Memory B cell (primary cell): ENCODE results near the gene ARL16.
A peak's percentile ranks its signal among the peaks of the same experiment; 100 is the strongest.

Experiments used
- ATAC-seq: fragments of 150-1000 bp; cut with Tn5 transposase; 2 replicates; pipeline ENCODE4 v1.10.0; 2021; ENCODE audit warnings: low read depth, mild to moderate bottlenecking, moderate library complexity
- DNase-seq, 2 donors: peaks; one replicate each; pipeline ENCODE4 v3.0.0; 2022; ENCODE audit warnings: low spot score in 2 of 2
- H3K27ac Mint-ChIP-seq: one replicate; pipeline ENCODE4 v1.8.0; 2022; ENCODE audit warnings: mild to moderate bottlenecking, moderate library complexity, mixed read lengths
- H3K27me3 Mint-ChIP-seq: one replicate; pipeline ENCODE4 v1.8.0; 2022; ENCODE audit warnings: mixed read lengths
- H3K36me3 Mint-ChIP-seq: one replicate; pipeline ENCODE4 v1.8.0; 2022; ENCODE audit warnings: mild to moderate bottlenecking, mixed read lengths
- H3K4me1 Mint-ChIP-seq: one replicate; pipeline ENCODE4 v1.8.0; 2022; ENCODE audit warnings: mixed read lengths
- H3K4me3 Mint-ChIP-seq: one replicate; pipeline ENCODE4 v1.8.0; 2022; ENCODE audit warnings: mild to moderate bottlenecking, moderate library complexity, mixed read lengths
- H3K9me3 Mint-ChIP-seq: one replicate; pipeline ENCODE4 v1.8.0; 2022; ENCODE audit warnings: mixed read lengths

ARL16 gene

DNA sequence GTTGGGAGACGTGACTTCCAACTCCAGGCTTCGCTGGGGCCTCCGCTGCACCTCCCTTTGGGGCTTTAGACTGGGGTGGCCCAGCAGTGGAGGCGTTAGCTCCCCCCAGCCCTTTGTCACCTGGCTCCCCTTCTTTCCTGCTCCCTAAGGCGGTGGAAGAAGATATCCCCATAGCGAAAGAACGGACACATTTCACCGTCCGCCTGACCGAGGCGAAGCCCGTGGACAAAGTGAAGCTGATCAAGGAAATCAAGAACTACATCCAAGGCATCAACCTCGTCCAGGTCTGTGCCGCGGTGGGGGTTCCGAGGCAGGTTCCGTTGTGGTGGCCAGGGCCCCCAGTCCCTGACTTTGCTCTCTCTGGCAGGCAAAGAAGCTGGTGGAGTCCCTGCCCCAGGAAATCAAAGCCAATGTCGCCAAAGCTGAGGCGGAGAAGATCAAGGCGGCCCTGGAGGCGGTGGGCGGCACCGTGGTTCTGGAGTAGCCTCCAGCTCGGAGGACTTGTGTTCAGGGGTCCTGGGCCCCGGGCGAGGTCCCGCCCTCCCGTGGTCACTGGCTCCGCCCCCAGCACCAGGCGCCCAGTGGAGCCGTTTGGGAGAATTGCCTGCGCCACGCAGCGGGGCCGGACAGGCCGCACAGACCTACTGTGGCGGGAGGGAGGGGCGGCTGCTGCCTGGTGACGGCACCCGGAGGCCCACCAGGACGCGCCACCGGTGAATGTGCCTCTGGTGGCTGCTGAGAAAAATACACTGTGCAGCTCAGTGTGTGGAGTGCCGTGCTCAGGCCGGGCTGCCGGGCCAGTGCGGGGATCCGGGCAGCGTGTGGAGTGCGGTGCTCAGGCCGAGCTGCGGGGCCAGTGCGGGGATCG is 23.4 kb upstream of the ARL16 start:
- ATAC-seq: no peak
- Mint-ChIP-seq H3K4me3 (no peak overlapping the region), H3K27ac (no peak overlapping the region), H3K9me3 (no peaks in the 10 kb centered on the region), H3K36me3 (peaks cover 11% of the 10 kb centered on the region), H3K27me3 (no peaks in the 10 kb centered on the region), H3K4me1 (peaks cover 10% of the 10 kb centered on the region)
- DNase-seq: no peak

DNA sequence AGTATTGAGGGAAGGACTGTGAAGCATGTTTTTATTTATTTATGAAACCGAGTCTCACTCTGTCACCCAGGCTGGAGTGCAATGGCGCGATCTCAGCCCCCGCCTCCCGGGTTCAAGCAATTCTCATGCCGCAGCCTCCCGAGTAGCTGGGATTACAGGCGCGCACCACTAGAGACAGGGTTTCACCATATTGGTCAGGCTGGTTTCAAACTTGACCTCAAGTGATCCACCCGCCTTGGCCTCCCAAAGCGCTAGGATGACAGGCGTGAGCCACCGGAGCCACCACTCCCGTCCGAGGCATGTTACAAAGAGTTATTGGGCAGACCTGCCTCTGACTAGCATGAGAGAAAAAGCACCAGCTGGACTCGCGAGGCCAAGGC is 22.6 kb upstream of the ARL16 start:
- H3K27me3 Mint-ChIP-seq: no peaks in the 10 kb centered on the region

GRCh38 chr17:81705518-81706231 is 22.1 kb upstream of the ARL16 start:
- Mint-ChIP-seq H3K36me3 (peaks cover 15% of the 10 kb centered on the region), H3K9me3 (no peaks in the 10 kb centered on the region), H3K27ac (no peak overlapping the region), H3K27me3 (no peaks in the 10 kb centered on the region), H3K4me1 (peaks cover 12% of the 10 kb centered on the region), H3K4me3 (no peak overlapping the region)
- ATAC-seq (no peak), DNase-seq (no peak)

More for the DNA sequence above, 22.6 kb upstream of the ARL16 start:
- H3K36me3 Mint-ChIP-seq: peaks cover 12% of the 10 kb centered on the region
- ATAC-seq (no peak), DNase-seq (no peak)
- no peak overlapping the region for H3K27ac Mint-ChIP-seq
- no peak overlapping the region for H3K4me3 Mint-ChIP-seq
- peaks cover 13% of the 10 kb centered on the region for H3K4me1 Mint-ChIP-seq
- no peaks in the 10 kb centered on the region for H3K9me3 Mint-ChIP-seq

DNA sequence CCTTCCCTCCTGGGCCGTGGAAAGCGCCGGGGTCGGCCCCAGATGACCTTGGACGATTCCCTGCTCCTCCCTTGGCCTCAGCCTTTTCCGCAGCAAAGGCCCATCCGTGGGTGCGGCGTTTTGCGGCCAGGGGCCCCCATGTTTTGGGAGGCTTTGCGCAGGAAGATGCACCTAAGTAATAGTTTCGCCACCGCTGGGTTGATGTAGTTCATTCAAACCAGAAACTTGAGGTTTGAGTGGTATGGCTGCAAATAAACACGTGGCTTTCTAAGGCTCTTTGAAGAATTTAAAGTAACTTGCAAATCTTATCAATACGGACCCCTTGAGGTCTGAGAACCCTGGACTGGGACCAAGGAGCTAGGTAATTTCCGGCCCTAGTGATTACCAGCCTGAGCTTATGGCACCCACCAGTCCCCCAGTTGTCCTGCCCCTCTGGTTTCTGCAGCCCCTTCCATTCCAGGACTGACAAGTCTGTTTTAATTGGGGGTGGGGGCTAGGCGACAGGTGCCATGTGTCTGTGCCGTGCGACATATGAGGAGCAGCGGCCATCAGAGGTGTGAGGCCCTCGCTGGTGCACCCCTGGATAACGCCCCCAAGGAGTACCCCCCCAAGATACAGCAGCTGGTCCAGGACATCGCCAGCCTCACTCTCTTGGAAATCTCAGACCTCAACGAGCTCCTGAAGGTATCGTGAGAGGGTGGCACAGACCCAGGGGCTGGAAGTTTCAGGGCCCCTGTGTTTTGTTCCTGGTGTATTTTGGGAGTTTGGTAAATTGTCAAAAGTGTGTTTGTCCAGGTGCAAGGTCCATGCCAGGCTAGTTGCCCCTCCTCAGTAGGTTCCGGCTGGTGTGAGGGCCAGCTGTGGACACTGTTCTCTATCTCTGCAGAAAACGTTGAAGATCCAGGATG is 20.4 kb upstream of the ARL16 start:
- ATAC-seq (no peak), DNase-seq (no peak)
- H3K4me1 Mint-ChIP-seq: peaks cover 10% of the 10 kb centered on the region
- H3K27me3 Mint-ChIP-seq: no peaks in the 10 kb centered on the region
- H3K36me3 Mint-ChIP-seq: peaks cover 15% of the 10 kb centered on the region
- H3K27ac Mint-ChIP-seq: peak overlapping the region; percentile 97
- peak overlapping the region; percentile 69 for H3K4me3 Mint-ChIP-seq
- H3K9me3 Mint-ChIP-seq: no peaks in the 10 kb centered on the region

DNA sequence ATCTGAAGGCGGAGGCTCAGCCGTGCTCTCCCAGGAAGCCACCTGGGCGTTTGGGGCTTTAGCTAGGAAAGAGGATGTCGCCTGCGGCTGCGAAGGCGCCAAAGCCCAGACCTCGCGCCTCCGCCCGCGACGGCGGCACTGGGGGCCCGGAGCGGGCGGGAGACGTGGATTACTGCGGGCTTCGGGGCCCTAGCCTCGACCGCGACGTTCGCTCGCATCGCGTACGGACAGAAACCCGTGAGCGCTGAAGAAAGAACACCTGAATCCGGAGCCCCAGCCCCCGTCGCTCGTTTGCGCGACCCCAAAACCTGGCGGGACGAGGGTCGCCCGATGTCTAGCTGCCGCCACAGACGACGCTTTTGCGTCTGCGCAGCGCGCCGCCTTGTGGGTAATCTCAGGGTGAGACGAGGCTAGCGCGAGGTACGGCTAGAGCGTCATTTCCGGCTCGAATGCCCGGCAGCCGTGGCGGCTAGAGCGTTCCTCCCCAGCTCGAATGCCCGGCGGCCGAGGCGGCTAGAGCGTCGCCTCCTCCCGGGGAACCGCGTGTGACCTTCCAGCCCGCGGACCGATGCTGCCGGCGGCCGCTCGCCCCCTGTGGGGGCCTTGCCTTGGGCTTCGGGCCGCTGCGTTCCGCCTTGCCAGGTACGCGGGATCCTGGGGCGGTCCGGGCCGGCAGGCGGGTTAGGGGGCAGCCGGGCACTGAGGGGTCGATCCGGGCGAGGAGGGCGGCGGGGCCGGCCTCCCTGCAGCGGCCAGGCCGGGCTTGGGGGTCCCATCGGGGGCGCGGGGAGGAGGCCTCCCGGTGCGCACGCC is 19.5 kb upstream of the ARL16 start, which contains the start of gene MRPL12:
Gene MRPL12, plus strand, starts transcription at position 434 of the 813 bp plus-strand sequence. Its CDS starts 135 bp downstream, at position 569.
- peaks cover 10% of the 10 kb centered on the region for H3K4me1 Mint-ChIP-seq
- no peaks in the 10 kb centered on the region for H3K27me3 Mint-ChIP-seq
- ATAC-seq (peak; percentile 95), DNase-seq (peak; percentile 80 to 86)
- no peaks in the 10 kb centered on the region for H3K9me3 Mint-ChIP-seq
- peak within 1 kb of the TSS; percentile 94 for H3K4me3 Mint-ChIP-seq
- peaks cover 19% of the 10 kb centered on the region for H3K36me3 Mint-ChIP-seq
- peak within 1 kb of the TSS; percentile 97 for H3K27ac Mint-ChIP-seq

DNA sequence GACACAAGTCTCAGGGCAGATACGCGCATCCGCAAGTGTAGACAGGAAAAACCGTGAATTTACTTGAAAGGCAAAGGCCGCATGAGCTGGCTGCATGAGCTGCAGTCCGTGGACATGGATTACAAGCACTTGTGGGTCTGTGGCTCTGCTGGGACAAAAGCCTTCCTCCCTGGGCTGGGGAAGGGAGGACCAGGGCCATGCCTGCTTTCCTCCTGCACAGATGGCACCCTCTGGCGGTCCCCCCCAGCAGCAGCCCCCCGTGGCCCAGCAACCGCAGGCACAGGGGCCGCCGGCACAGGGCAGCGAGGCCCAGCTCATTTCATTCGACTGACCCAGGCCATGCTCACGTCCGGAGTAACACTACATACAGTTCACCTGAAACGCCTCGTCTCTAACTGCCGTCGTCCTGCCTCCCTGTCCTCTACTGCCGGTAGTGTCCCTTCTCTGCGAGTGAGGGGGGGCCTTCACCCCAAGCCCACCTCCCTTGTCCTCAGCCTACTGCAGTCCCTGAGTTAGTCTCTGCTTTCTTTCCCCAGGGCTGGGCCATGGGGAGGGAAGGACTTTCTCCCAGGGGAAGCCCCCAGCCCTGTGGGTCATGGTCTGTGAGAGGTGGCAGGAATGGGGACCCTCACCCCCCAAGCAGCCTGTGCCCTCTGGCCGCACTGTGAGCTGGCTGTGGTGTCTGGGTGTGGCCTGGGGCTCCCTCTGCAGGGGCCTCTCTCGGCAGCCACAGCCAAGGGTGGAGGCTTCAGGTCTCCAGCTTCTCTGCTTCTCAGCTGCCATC is 17.9 kb upstream of the ARL16 start:
- DNase-seq: no peak

DNA sequence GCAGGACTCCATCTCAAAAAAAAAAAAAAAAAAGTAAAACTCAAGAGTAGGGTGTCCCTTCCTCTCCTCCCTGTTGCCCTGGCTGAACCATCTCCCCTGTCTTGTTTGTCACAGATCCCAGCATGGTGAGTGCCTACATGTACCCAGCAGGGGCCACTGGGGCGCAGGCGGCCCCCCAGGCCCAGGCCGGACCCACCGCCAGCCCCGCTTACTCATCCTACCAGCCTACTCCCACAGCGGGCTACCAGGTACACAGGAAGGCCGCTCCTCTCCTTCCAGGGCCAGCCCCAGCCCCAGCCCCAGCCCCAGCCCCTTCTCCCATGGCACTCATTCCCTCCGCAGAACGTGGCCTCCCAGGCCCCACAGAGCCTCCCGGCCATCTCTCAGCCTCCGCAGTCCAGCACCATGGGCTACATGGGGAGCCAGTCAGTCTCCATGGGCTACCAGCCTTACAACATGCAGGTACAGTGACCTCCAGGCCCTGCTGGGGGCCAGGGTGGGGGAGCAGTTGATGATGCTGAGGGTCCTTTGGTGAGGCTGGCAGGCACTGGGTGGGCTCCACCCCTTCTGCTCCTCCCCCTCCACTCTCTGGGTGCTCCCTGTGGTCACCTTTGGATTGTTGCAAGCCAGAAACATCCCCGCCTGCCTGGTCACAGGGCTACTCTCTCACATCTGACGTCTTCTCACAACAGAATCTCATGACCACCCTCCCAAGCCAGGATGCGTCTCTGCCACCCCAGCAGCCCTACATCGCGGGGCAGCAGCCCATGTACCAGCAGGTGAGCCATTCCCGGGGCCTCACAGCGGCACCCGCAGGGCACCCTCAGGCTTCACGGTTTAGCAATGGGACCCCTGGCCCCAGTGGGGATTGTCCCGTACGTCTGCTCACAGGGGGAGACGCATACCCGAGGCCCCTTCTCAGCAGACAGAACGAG is 17.0 kb upstream of the ARL16 start:
- no peak for ATAC-seq
- Mint-ChIP-seq H3K4me1 (peaks cover 8% of the 10 kb centered on the region), H3K4me3 (no peak overlapping the region), H3K27ac (no peak overlapping the region), H3K27me3 (no peaks in the 10 kb centered on the region), H3K36me3 (peaks cover 19% of the 10 kb centered on the region), H3K9me3 (no peaks in the 10 kb centered on the region)
- DNase-seq: no peak

More for the DNA sequence above, 17.9 kb upstream of the ARL16 start:
- Mint-ChIP-seq H3K4me3 (peak overlapping the region; percentile 94), H3K27ac (no peak overlapping the region), H3K27me3 (no peaks in the 10 kb centered on the region), H3K9me3 (no peaks in the 10 kb centered on the region), H3K4me1 (peaks cover 10% of the 10 kb centered on the region), H3K36me3 (peaks cover 23% of the 10 kb centered on the region)
- no peak for ATAC-seq

GRCh38 chr17:81697261-81698044 is 13.9 kb upstream of the ARL16 start:
- Mint-ChIP-seq H3K4me3 (no peak overlapping the region), H3K36me3 (peaks cover 18% of the 10 kb centered on the region), H3K27me3 (no peaks in the 10 kb centered on the region), H3K27ac (no peak overlapping the region), H3K4me1 (peaks cover 6% of the 10 kb centered on the region), H3K9me3 (no peaks in the 10 kb centered on the region)
- DNase-seq (no peak), ATAC-seq (no peak)

- no peak for DNase-seq
- H3K36me3 Mint-ChIP-seq: peaks cover 17% of the 10 kb centered on the region
- H3K4me1 Mint-ChIP-seq: peaks cover 3% of the 10 kb centered on the region
- H3K9me3 Mint-ChIP-seq: no peaks in the 10 kb centered on the region
- no peaks in the 10 kb centered on the region for H3K27me3 Mint-ChIP-seq
- no peak overlapping the region for H3K4me3 Mint-ChIP-seq
- no peak for ATAC-seq
- H3K27ac Mint-ChIP-seq: no peak overlapping the region
Measured at GRCh38 chr17:81696218-81696941, 12.8 kb upstream of the ARL16 start.

GRCh38 chr17:81695801-81696200 is 12.2 kb upstream of the ARL16 start:
- H3K4me3 Mint-ChIP-seq: no peak overlapping the region
- no peak overlapping the region for H3K27ac Mint-ChIP-seq
- H3K36me3 Mint-ChIP-seq: peaks cover 15% of the 10 kb centered on the region
- ATAC-seq (no peak), DNase-seq (no peak)
- H3K4me1 Mint-ChIP-seq: peaks cover under 1% of the 10 kb centered on the region
- H3K27me3 Mint-ChIP-seq: no peaks in the 10 kb centered on the region
- no peaks in the 10 kb centered on the region for H3K9me3 Mint-ChIP-seq

GRCh38 chr17:81695211-81695610 is 11.6 kb upstream of the ARL16 start:
- Mint-ChIP-seq H3K27me3 (no peaks in the 10 kb centered on the region), H3K9me3 (no peaks in the 10 kb centered on the region), H3K4me3 (no peak overlapping the region), H3K4me1 (no peaks in the 10 kb centered on the region), H3K36me3 (peaks cover 16% of the 10 kb centered on the region), H3K27ac (no peak overlapping the region)
- DNase-seq: no peak
- no peak for ATAC-seq
